HG02571 (cell line): ENCODE measurements around the gene MIA.
"Not testable (repeated sequence)": the region's sequence is repeated elsewhere in the genome, so short reads cannot be mapped to it uniquely, and the experiment has no call there.

Experiments
- ATAC-seq: cut with Tn5 transposase; IDR thresholded peaks from one replicate; pipeline ENCODE4 v1.9.1; 2021; ENCODE audit warnings: mild to moderate bottlenecking, moderate library complexity; ENCODE audit not compliant: unreplicated experiment

MIA gene

GRCh38 chr19:40777937-40778705, 2.8 kb downstream of the MIA start, which contains the start of gene RAB4B:
Gene RAB4B, plus strand, starts transcription at chr19:40778247. Its CDS starts 129 bp downstream, at chr19:40778376.
- ATAC-seq, result peak; percentile 67

DNA sequence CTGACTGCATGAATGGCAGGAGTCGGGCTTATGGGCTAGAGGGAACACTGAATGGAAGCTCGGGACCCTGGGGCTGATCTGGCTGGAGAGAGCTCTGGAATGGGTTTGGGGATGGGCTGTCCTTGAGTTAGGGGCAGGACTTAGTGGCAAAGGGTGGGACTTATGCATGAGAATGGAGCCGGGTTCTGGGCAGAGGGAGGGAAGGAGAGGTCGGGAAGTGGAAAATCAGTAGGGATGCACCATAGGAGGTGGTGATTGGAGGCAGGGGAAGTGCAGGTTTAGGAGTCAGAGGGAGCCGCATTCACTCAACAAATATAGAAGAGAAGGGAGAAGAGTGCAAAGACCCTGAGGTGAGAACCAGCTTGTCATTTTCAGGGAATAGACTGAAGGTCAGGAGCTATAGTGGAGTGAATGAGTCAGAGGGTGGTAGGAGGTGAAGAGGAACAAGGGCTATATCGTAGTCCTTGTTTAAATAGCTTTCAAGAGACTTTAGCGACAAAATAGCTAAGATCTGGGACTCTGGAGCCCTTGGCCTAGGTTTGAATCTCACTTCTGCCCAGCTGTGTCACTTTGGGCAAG, 3.5 kb downstream of the MIA start:
- ATAC-seq, result no peak

DNA sequence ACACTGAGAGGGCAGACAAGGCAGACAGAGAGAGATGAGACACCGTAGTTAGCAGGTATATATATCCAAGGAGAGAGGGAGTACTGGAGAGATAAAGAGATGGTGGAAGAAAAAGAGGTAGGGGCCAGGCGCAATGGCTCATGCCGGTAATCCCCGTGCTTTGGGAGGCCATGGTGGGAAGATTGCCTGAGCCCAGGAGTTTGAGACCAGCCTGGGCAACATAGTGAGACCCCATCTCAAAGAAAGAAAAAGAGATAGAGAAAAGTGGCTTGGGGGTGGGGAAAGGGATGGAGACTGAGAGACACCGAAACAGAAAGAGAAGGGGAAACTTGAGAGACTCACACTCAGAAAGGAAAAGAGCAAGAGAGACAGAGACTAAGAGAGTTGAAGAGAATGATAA, 5.3 kb downstream of the MIA start:
- ATAC-seq, result no peak

DNA sequence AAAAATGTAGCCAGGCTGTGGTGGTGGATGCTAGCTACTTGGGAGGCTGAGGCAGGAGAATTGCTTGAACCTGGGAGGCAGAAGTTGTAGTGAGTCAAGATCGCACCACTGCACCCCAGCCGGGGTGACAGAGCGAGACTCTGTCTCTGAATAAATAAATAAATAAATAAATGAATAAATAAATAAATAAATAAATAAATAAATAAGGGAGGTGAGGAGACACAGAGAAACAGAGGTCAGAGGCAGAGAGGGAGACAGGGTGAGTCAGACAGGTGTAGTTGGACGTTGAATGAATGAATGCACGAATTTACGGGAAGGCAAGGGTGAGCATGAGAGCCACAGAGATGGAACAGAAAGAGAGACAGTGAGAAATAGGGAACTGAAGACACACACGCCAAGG, 5.8 kb downstream of the MIA start:
- no peak for ATAC-seq

GRCh38 chr19:40783711-40784110, 8.4 kb downstream of the MIA start:
- no peak for ATAC-seq

- ATAC-seq, result not testable (repeated sequence)
Observed at GRCh38 chr19:40784146-40784545, 8.8 kb downstream of the MIA start.

- ATAC-seq, result no peak
Observed at GRCh38 chr19:40785526-40785925, 10.2 kb downstream of the MIA start.

GRCh38 chr19:40786060-40787037, 11.0 kb downstream of the MIA start:
- no peak for ATAC-seq

- no peak for ATAC-seq
Observed at GRCh38 chr19:40791349-40791748, 16.0 kb downstream of the MIA start.

GRCh38 chr19:40791996-40792395, 16.7 kb downstream of the MIA start:
- ATAC-seq, result no peak

GRCh38 chr19:40797166-40797962, 22.0 kb downstream of the MIA start:
- ATAC-seq, result no peak

GRCh38 chr19:40797963-40798682, 22.8 kb downstream of the MIA start:
- ATAC-seq, result no peak

- ATAC-seq, result peak; percentile 73
Observed at GRCh38 chr19:40798683-40799557, 23.6 kb downstream of the MIA start, which contains the start of gene EGLN2. Gene EGLN2, plus strand, starts transcription at chr19:40799191. Its CDS starts 1,382 bp downstream, at chr19:40800573.

- no peak for ATAC-seq
Observed at GRCh38 chr19:40799558-40800338, 24.4 kb downstream of the MIA start.

DNA sequence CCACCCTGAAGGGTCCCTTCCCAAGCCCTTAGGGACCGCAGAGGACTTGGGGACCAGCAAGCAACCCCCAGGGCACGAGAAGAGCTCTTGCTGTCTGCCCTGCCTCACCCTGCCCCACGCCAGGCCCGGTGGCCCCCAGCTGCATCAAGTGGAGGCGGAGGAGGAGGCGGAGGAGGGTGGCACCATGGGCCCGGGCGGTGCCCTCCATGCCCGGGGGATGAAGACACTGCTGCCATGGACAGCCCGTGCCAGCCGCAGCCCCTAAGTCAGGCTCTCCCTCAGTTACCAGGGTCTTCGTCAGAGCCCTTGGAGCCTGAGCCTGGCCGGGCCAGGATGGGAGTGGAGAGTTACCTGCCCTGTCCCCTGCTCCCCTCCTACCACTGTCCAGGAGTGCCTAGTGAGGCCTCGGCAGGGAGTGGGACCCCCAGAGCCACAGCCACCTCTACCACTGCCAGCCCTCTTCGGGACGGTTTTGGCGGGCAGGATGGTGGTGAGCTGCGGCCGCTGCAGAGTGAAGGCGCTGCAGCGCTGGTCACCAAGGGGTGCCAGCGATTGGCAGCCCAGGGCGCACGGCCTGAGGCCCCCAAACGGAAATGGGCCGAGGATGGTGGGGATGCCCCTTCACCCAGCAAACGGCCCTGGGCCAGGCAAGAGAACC, 25.1 kb downstream of the MIA start:
- no peak for ATAC-seq

DNA sequence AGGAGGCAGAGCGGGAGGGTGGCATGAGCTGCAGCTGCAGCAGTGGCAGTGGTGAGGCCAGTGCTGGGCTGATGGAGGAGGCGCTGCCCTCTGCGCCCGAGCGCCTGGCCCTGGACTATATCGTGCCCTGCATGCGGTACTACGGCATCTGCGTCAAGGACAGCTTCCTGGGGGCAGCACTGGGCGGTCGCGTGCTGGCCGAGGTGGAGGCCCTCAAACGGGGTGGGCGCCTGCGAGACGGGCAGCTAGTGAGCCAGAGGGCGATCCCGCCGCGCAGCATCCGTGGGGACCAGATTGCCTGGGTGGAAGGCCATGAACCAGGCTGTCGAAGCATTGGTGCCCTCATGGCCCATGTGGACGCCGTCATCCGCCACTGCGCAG, 25.7 kb downstream of the MIA start:
- ATAC-seq, result no peak

DNA sequence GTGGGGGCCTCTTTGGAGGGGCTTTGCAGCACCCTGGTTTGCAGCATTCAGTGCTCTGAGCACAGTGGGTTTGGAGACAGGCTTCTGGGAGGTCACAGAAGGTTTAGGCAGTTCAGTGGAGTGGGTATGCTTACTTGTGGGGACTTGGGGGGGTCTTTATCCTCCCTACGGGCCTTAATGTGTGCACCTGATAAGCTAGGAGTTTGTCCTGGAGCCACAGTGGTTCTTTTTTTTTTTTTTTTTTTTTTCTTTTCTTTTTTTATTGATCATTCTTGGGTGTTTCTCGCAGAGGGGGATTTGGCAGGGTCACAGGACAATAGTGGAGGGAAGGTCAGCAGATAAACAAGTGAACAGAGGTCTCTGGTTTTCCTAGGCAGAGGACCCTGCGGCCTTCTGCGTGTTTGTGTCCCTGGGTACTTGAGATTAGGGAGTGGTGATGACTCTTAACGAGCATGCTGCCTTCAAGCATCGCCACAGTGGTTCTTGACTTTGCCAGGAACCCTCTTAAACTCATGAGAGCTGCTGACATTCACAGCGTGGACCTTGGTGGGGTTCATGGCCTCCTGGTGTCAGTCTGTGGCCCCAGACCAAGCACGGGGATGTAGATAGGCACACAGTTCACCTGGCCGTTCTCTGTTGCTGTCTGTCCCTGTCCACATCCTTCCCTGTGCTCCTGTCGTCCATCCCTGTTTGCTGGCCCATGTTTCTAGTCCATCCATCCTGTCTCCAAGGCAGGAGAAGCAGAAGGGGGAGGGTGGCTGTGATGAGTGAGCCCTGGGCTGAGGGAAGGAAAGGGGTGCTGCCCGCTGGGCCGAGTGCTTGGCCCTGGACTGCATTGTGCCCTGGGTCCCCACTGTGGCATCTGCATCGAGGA, 26.3 kb downstream of the MIA start:
- ATAC-seq, result no peak
